Measurements from ENCODE around the gene MGAT4B.
A peak's percentile ranks its signal among the peaks of the same experiment; 100 is the strongest.

DNA sequence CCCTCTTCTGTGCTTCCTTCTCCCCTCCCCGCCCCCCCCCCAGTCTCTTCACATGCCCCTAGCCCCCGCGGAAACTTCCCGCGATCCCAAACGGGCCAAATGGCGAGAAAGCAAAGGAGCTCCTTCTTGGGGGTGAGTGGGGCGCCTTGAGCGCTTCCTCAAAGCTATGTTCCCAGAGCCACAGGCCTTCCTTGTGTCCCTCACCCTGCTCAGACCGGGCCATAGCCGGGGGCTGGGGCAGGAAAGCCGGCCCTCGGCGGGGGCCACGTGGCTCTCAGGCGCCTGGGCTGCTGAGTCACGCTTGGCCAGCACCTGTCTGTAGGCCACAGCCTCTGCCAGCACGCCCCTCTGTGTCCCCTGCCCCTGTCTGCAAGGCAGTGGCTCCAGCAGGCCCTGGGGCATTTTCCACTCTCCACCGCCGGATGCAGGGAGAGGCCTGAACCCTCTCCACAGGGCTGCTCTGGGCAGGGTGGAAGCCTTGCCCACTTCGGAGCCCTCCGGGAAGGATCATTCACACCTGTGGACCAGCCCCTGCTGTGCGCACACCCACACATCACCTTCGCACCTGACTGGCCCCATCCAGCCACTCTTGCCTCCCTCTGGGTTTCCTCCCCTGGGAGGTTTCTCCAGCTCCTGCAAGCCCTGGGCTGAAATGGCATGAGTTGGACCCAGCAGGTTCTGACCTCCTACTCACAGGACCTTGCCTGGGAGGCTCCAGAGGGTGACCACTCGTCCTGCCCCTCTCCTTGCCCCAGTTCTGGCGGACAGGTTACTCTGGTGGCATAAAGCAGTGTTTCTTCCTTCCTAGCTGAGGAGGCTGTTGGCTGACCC is 12.8 kb upstream of the MGAT4B start:
- TF ChIP-seq, protein P1, sequence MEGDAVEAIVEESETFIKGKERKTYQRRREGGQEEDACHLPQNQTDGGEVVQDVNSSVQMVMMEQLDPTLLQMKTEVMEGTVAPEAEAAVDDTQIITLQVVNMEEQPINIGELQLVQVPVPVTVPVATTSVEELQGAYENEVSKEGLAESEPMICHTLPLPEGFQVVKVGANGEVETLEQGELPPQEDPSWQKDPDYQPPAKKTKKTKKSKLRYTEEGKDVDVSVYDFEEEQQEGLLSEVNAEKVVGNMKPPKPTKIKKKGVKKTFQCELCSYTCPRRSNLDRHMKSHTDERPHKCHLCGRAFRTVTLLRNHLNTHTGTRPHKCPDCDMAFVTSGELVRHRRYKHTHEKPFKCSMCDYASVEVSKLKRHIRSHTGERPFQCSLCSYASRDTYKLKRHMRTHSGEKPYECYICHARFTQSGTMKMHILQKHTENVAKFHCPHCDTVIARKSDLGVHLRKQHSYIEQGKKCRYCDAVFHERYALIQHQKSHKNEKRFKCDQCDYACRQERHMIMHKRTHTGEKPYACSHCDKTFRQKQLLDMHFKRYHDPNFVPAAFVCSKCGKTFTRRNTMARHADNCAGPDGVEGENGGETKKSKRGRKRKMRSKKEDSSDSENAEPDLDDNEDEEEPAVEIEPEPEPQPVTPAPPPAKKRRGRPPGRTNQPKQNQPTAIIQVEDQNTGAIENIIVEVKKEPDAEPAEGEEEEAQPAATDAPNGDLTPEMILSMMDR (IDR thresholded peaks at IDR 0.05), result no peak
- TF ChIP-seq POLR2A (IDR thresholded peaks at IDR 0.05) (no peak), POLR2AphosphoS5 (IDR thresholded peaks at IDR 0.05) (peak in 1 of 4 donors; percentile 1), EP300 (IDR thresholded peaks at IDR 0.05) (peak in 1 of 4 donors; percentile 32)

All from sigmoid colon (tissue), 4 donors.